Measurements from ENCODE around the gene CPT1C. TPM values are rescaled to one million over a fixed set of nuclear protein-coding genes. Genes with fewer than 3 reads are reported as not detected.

The CPT1C gene
- total RNA-seq, 1 donor from 2014 or later = 12.3 TPM

GRCh38 chr19:49664171-49665035 lies 26.5 kb upstream of the CPT1C start:
- peaks cover 0 to 18% of the 10 kb centered on the region in 2 donors for H3K4me1 ChIP-seq
- peak; percentile 12 to 33 (median 26) for TF ChIP-seq CTCF (IDR thresholded peaks at IDR 0.05)
- intact Hi-C loops (cut with DNase I) = loop anchor here (1.0 kb wide), 3 partner anchors 12 to 74 kb away; partner anchors contain the start of gene SCAF1
- H3K4me3 ChIP-seq = peak overlapping the region; percentile 83
- no peaks in the 10 kb centered on the region for H3K27me3 ChIP-seq
- DNase-seq (ENCODE audit: low spot score in 2 of 2) = peak in 1 of 2 donors; percentile 94
- H3K36me3 ChIP-seq = peaks cover 32 to 37% of the 10 kb centered on the region in 2 donors
- peak overlapping the region; percentile 87 to 89 for H3K27ac ChIP-seq
- H3K9me3 ChIP-seq = no peaks in the 10 kb centered on the region

- Histone ChIP-seq H3K27me3 (no peaks in the 10 kb centered on the region), H3K4me3 (peak overlapping the region; percentile 83), H3K27ac (peak overlapping the region; percentile 87 to 89), H3K4me1 (peaks cover 0 to 18% of the 10 kb centered on the region in 2 donors), H3K36me3 (peaks cover 28 to 31% of the 10 kb centered on the region in 2 donors), H3K9me3 (no peaks in the 10 kb centered on the region)
- no peak for TF ChIP-seq CTCF (IDR thresholded peaks at IDR 0.05)
- intact Hi-C loops (cut with DNase I) = loop anchor here (1.0 kb wide), 1 partner anchor 11 kb away; no protein-coding TSS in a partner anchor
- DNase-seq (ENCODE audit: low spot score in 2 of 2) = no peak
Measured at GRCh38 chr19:49665036-49665350, 25.9 kb upstream of the CPT1C start.

GRCh38 chr19:49665351-49666119 lies 25.4 kb upstream of the CPT1C start, which contains the start of the genes BCL2L12 and IRF3:
BCL2L12 (plus strand) TSS chr19:49665933; CDS start chr19:49666693, 760 bp downstream.
IRF3 (minus strand) TSS chr19:49665857; CDS start chr19:49664838, 1,019 bp downstream.
- Histone ChIP-seq H3K9me3 (no peaks in the 10 kb centered on the region), H3K27ac (peak within 1 kb of the TSS; percentile 87 to 89), H3K4me1 (peaks cover 0 to 18% of the 10 kb centered on the region in 2 donors), H3K36me3 (peaks cover 23 to 27% of the 10 kb centered on the region in 2 donors), H3K4me3 (peak within 1 kb of the TSS; percentile 83), H3K27me3 (no peaks in the 10 kb centered on the region)
- intact Hi-C loops (cut with DNase I) = loop anchor here (1.0 kb wide), 1 partner anchor 11 kb away; no protein-coding TSS in a partner anchor
- TF ChIP-seq CTCF (IDR thresholded peaks at IDR 0.05) = no peak
- DNase-seq (ENCODE audit: low spot score in 2 of 2) = peak; percentile 88 to 98

- H3K27ac ChIP-seq = peak overlapping the region; percentile 87 to 89
Measured at GRCh38 chr19:49666120-49666444, 24.8 kb upstream of the CPT1C start.

More at GRCh38 chr19:49666120-49666444, 24.8 kb upstream of the CPT1C start:
- intact Hi-C loops (cut with DNase I) = no loop called here
- Histone ChIP-seq H3K9me3 (no peaks in the 10 kb centered on the region), H3K4me1 (peaks cover 0 to 18% of the 10 kb centered on the region in 2 donors), H3K27me3 (no peaks in the 10 kb centered on the region), H3K36me3 (peaks cover 18 to 22% of the 10 kb centered on the region in 2 donors), H3K4me3 (peak overlapping the region; percentile 83)
- no peak for DNase-seq (ENCODE audit: low spot score in 2 of 2)
- TF ChIP-seq CTCF (IDR thresholded peaks at IDR 0.05) = no peak
